ENCODE results near the gene SEPTIN5.

GRCh38 chr22:19687561-19688300 is 26.6 kb upstream of the SEPTIN5 start:
- TF ChIP-seq CTCF (IDR thresholded peaks at IDR 0.05), result no peak
- no peak for TF ChIP-seq POLR2A (IDR thresholded peaks at IDR 0.05)
